Activated CD4-positive, alpha-beta T cell treated with anti-CD3 and anti-CD28 coated beads, Interleukin-2, Interleukin-4, amounts not matched to agents 100 ng/mL and 50 ng/mL, durations not matched to agents 16 hours and 8 hours (primary cell): Measurements from ENCODE around the gene DIPK1B.

Experiments used
- DNase-seq: peaks from one replicate; pipeline ENCODE4 v3.0.0-alpha.2; 2020; ENCODE audit warnings: low spot score

Gene DIPK1B

DNA sequence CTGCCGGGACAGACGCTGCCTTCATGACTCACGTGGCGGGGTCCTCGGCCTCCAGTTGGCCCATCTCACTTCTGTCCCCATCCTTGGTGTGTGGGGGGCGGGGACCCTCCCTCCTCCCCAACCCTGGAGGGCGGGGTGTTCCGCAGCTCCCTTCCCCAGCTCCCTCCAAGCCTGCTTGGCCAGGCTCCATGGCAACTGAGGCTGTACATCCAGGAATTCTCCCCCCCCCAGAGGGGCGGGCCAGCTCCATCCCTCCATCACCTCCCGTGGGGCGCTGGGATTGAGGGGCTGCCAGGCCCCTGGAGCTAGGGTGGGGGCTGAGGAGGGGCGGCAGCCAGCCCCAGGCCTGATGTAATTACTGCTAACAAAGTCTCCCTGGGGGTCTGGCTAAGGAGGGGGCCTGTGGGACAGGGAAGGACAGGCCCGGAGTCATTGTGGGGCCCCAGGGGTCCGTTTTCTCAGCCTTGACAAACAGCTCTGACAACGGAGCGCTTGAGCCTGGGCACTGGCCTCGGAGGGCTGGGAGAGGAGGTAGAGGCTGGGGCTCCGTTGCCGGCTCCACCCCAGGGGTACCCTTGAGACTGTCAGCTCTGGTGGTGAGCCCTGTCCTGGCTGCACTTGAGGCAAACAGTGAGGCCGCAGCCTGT lies 8.0 kb downstream of the DIPK1B start:
- DNase-seq, result no peak

DNA sequence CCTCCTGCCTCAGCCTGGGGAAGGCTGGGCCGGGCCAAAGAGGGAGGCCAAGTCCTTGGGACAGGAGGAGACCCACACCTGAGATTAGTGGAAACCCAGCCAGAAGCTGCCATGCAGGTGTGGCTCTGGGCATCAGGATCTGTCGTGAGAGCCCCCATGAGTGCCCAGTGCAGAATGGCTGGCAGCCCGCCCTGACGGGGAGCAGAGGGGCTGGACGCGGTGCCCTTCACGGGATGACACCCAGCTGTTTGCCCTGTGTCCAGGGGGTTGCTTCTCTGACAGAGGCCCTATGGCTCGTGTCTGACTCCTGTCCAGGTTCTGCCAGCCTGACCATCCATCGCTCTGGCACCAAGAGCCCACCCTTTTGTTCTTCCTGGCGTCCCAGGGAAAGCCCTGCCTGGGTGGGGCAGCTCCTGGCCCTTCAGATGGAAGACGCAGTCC lies 8.5 kb downstream of the DIPK1B start:
- no peak for DNase-seq

DNA sequence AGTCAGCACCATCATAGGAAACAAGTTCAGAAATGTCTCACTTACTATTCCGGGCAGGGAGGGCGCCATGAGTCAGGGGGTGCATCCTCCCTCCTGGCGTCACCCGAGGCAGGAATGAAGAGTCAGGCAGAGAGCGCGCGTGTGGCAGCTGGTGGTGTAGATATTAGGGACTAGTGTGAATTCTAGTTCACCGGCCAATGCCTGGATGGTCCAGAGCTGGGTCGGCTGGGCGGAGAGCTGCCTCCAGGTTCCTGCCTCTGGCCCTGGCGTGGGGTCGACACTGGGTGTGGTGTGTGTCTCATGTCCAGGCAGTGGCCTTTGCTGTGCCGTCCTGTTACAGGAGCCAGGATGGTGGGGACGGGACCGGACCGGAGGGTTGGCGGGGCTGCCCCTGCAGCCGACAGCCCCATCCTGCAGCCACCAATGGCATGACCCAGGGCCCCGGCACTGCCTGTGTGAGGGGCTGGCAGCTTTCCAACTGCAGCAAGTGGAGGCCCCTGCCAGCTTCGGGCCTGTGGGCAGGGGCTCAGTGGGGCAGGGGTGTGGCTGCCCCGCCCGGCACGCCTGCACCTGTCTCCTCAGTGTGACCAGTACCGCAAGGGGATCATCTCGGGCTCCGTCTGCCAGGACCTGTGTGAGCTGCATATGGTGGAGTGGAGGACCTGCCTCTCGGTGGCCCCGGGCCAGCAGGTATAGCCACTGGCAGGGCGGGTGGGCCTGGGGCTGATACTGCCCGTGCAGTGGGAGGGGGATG lies 9.1 kb downstream of the DIPK1B start:
- no peak for DNase-seq

DNA sequence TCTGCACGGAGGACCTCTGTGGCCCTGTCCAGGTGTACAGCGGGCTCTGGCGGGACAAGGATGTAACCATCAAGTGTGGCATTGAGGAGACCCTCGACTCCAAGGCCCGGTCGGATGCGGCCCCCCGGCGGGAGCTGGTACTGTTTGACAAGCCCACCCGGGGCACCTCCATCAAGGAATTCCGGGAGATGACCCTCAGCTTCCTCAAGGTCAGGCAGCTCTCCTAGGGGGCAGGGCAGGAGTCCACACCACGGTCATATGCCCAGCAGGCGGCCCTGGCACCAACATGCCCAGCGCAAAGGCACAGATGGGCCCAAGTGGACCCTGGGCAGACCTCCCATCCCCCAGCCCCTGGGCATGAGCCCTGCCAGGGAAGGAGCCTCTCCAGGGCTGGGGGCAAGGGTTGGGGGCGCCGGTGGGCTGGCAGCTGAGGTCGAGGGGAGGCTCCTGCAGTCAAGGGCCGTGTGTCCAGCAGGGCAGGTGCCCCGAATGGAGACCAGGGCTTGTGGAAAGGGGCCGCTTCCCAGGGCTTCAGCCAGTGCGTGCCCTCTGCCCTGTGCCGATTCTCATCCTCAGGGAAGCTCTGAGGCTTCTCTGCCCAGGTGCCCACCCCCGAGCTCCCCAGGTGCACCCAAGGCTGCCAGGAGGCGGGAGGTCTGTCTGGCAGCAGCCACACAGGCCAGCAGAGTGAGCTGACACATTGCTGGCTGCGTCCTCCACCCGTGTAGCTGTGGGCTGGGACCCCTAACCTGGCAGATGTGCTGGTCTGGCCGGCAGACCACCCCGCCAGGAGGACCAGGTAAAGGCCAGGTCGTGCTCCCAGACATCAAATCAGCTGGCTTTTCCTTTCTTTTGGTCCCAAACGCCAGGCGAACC lies 10.0 kb downstream of the DIPK1B start:
- DNase-seq, result no peak

DNA sequence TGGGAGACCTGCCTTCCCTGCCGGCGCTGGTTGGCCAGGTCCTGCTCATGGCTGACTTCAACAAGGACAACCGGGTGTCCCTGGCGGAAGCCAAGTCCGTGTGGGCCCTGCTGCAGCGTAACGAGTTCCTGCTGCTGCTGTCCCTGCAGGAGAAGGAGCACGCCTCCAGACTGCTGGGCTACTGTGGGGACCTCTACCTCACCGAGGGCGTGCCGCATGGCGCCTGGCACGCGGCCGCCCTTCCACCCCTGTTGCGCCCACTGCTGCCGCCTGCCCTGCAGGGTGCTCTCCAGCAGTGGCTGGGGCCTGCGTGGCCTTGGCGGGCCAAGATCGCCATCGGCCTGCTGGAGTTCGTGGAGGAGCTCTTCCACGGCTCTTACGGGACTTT lies 10.6 kb downstream of the DIPK1B start:
- DNase-seq, result peak; percentile 21

DNA sequence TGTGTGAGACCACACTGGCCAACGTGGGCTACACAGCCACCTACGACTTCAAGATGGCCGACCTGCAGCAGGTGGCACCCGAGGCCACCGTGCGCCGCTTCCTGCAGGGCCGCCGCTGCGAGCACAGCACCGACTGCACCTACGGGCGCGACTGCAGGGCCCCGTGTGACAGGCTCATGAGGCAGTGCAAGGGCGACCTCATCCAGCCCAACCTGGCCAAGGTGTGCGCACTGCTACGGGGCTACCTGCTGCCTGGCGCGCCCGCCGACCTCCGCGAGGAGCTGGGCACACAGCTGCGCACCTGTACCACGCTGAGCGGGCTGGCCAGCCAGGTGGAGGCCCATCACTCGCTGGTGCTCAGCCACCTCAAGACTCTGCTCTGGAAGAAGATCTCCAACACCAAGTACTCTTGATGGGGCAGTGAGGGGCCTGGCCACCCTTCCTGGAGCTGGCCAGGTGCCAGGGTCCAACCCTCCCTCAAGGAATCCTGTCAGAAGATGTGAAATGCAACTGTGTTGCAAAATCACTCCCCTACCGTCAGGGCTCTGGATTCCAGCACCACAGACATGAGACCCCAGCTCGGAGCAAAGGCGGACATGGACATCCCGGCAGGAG lies 11.1 kb downstream of the DIPK1B start:
- DNase-seq, result peak; percentile 24

DNA sequence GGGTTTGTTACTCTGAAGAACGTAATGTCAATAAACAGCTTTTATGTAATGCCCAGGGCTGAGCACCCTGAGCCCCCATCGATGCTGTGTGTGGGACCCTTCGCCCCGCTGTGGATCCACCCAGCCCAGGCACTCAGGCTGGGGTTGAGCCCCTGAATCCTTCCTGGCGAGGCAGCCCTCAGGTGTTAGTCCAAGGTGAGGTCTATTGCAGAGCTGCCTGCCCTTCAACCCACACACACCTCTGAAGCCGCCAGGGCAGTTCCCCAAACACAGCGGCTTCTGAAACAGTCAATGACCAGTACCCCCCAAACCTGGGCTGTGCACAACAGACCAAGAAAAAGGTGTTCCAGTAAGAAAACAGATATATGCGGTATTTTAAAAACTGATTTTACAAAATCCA lies 11.6 kb downstream of the DIPK1B start:
- DNase-seq, result no peak

DNA sequence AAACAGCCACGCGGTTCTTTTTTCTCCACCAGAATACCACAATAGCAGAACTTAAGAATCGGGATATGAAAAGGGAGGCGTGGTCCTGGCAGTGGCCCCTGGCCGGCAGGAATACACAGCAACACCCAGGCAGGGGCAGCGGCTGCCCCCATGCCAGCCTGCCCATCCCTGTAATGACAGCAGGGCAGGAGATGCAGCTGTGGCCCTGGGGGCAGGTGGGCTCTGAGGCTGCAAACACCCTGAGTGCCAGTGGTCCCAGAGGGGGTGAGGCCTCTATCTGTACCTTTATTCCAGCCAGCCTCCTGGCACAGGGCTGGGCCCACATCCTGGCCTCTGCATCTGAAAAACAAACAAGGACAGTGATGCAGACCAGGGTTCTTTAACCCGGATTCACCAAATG lies 12.4 kb downstream of the DIPK1B start:
- DNase-seq, result no peak

DNA sequence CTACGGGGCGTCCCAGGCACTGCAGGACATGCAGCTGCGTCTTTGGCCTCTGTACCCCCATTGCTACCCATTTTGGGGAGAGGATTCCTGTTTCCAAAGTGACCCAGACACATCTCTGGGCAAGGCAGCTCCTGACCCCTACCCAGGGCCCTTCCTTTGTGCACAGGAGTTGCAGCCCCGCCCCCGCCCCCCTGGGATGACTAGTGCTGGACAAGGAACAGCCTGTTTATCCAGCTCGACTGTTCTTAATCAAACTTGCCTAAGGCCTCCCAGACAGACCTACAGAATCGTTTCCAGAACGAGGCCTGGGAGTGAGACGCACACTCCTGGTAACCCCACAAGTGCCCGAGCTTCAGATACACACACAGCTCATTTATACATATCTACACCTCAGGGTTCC lies 13.2 kb downstream of the DIPK1B start:
- DNase-seq, result no peak

DNA sequence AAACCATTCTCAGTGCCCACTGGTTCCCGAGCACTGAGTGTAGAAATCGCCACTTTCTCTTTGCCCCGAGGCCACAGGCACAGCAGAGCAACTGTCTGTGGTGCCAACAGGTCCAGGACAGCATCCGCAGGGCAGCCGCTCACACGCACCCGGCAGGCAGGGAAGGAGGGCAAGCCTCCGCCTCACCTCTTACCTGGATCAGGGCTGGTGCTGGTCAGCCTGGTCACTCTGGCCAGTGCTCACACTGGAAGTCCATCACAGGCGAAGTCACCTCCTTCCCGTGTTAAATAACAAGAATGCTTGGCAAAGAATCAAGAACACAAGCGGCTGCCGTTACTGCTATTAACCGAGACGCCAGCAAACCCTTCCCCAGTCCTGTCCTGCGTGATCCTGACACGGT lies 13.7 kb downstream of the DIPK1B start:
- DNase-seq, result no peak

DNA sequence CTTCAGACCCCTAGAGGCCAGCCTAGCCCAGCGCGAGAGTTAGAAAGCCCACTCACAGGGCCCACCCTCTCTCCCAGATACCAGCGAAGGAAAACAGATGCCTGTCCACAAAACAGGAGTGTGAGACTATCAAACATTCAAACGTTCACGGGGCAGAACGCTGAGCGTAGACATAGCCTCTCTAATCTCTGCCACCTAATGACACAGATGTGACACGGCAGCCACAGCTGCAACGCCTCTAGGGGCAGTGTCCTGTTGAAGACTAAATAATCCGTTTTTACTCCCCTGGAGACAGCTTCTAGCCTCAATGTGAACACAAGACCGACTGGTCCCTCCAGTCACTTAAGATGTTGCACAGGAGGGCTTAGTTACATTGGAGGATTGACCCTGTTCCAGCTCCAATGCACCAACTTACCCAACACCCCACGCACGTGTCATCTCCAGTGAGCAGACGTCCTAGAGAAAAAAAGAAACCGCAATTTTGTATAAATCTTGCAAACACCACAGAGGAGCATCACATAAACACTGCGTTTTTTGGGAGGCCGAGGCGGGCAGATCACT lies 14.3 kb downstream of the DIPK1B start:
- DNase-seq, result peak; percentile 53

DNA sequence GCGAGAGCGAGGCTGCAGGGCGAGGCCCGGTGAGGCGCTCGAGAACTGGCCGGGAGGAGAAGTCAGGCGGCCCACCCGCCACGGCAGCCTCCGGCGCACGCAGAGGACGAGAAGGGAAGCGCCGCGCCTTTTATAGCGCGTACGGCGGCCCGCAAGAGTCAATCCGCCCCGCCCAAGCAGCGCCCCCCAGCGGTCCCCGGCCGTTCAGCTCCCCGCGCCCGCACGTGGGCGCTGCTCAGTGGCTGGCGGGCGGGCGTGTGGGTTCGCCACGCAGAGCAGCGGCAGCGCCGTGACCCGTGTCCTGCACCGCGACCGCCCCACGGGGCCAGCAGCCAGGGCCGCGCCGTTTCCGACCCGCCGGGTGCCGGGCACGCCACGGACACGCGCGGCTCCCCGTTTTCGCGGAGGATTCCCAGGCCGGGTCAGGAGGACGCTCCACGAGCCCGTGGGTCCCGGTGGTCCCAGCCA lies 15.7 kb downstream of the DIPK1B start:
- peak; percentile 93 for DNase-seq

DNA sequence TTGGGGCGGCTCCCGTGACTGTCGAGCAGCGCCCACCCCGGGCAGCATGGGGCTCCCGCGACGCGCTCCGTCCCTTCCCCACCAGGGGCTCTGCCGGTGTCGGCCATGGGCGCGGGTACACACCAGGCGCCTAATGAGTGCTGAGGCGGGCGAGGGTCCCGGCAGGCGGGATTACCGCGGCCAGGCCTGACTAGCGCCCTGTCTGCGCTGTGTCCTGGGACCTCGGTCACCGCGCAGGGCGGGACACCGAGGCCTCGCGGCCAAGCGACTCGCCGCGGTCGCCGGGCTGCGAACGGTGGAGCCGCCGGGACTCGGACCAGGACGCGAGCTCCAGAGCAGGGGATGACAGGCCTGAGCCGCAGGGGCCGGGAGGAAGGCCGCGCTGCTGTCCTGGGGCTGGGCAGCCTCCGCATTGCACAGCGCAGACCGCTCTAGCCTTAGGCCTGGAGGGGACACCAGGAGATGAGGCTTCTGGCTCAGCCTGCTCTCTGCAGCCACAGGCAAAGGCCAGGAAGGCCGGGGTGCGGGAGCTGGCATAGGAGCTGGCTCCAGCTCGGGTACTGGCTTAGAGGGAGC lies 16.3 kb downstream of the DIPK1B start:
- DNase-seq, result no peak

DNA sequence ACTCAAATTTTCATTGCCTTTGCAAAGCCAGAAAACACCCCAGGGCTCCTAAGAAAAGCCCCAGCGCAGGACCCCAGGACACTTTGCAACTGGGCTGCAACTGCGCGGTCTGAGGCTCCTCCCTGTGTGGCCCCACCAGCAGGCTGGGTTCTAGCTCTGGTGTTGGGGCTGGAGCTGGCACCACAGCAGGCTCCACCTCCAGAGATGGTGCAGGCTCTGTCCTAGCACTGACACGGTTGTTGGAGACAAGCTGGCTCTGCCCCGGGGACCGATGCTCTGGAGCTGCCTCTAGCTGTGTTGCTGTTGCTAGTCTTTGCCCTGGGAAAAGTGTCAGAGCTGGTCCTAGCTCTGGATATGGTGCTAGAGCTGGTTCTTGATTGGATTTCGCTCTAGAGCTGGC lies 16.8 kb downstream of the DIPK1B start:
- DNase-seq, result peak; percentile 53

DNA sequence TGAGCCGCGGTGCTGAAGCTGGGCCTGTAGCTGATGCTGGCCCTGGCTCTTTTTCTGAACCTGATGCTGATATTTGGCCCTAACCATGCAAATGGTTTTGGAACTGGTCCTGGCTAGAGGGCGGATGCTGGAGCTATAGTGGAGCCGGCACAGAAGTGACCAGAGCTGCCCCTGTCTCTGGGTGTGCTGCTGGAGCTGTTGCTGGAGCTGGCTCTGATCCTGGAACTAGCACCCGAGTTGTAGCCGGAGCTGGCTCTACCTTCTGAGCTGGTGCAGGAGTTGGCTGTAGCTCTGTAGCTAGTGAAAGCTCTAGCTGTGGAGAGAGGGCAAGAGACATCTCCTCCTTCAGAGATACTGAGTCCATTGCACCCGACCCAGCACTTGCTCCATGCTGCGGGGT lies 17.6 kb downstream of the DIPK1B start:
- DNase-seq, result no peak

DNA sequence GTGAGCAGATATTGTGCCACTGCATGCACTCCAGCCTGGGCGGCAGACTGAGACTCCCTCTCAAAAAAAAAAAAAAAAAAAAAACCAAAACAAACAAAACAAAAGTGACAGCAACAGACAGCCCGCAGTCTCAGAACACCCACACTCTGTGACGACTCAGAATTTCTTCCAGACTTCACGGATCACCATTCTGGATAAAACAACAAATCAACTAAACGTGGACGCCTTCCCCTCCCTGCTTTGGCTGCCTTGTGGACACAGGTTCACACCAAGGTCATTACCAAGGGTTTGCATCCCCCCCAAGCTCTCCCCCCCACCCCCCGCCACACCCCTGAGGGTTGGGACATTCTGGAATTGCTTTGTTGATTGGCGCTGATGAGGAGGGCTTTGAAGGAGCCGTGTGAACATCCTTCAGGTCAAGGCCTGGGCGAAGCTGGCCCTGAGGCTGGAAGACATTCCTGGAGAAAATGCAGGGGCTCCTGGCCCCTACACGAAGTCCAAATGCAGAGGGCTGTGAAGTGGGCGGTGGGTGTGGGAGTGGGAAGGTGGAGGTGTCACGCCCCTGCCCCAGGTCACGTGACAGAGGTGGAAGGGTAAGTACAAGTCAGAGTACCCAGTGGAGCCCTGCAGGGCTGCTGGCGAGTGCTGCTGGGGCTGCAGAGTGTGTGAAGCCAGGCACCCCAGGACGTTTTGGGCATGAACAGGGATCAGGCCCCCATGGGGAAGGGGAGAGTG lies 20.2 kb downstream of the DIPK1B start:
- no peak for DNase-seq

DNA sequence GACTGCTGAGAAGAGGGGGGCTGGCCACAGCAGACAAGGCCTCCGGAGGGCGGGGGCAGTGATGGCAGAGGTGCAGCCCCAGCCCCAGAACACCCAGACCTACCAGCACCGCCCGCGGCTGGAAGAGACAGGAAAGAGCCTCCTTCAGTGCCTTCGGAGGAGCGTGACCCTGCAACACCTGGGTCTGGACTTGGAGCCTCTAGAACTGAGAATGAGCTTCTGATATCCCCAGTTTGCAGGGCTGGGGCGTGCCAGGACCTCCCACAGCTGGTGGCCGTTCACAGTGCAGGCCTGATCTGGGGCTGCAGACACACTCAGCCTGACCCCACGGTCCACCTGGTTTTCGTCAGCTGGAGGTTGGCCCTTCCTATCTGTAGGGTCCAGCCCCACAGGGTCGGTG lies 21.2 kb downstream of the DIPK1B start:
- no peak for DNase-seq

DNA sequence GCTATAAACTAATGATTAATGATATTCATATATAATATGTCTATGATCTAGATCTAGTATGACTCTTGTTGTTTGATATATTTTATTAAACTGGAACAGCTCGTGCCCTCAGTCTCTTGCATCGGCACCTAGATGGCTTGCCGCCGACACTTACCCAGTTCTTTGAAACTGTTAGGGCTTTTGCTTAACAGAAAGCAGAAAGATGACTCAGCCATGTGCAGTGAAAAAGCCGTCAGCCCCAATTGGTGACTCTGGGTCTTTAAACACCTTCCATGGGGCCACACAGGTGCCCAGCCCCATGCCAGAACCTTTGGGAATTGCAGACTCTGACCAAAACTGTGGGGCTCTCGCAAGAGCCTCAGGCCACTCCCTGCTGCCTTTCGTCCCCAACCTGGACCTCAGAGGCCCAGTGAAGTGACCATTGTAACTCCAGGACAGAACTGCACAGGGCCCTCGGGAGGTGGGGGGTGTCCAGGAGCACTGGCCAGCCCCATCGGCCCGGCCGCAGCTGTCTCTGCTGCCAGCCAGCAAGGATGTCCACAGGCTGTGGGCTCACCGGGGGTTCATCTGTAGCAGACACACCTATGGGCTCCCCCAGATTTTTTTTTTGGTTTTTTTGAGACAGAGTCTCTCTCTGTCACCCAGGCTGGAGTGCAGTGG lies 22.6 kb downstream of the DIPK1B start:
- DNase-seq, result peak; percentile 51

DNA sequence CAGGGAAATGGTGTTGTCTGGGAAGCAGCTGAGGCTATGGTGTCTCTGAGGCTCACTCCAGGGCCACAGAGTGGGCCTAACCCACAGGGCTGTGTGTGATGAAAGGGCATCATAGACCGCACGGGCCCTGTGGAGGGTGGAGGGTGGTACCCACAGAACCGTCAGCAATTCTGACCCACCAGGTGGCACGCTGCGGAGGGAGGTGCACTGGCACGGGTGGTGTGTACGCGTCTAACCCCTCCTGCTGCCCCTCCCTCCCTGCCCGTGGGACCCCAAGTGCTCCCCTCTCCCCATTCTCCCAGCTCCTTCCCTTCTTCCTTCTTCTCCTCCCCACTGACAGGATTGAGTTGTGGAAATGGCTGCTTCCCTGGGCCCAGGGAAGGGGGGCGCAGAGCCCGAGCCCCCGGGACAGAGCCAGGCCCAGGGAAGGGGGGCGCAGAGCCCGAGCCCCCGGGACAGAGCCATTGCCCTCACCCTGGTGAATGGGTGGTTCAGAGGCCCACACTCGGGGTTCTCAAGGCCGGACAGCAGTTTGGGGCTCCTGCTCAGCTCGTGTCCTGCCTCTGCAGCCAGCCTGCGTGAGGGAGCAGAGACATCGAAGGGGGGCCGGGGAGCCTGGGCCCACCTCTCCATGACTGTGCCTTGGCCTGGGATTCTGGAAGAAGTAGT lies 23.6 kb downstream of the DIPK1B start:
- no peak for DNase-seq

DNA sequence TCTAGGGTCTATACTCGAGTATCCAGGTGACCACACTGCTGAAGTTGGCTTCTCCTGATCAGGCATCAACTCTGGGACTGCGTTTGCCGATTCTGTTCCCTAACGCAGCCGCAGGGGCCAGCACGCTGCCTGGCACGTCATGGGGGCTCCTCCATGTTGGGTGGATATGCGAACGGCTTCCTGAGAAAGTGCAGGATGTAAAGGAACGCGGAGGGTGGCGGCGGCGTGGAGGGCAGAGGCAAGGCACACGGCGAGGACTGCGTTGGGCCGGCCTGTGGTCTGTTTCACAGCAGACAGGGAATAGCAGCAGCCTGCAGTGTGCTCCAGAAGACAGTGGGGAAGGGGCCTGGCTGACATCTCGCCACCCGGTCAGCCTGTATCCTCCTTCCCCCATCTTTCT lies 26.6 kb downstream of the DIPK1B start:
- no peak for DNase-seq
